NCI-H524 (cell line): ENCODE data around the gene EFNA5.

Experiments
- DNase-seq, 2 experiments: peaks; one replicate each; lab custom pipeline; 2025; lab: John Stamatoyannopoulos, UW

Gene EFNA5

DNA sequence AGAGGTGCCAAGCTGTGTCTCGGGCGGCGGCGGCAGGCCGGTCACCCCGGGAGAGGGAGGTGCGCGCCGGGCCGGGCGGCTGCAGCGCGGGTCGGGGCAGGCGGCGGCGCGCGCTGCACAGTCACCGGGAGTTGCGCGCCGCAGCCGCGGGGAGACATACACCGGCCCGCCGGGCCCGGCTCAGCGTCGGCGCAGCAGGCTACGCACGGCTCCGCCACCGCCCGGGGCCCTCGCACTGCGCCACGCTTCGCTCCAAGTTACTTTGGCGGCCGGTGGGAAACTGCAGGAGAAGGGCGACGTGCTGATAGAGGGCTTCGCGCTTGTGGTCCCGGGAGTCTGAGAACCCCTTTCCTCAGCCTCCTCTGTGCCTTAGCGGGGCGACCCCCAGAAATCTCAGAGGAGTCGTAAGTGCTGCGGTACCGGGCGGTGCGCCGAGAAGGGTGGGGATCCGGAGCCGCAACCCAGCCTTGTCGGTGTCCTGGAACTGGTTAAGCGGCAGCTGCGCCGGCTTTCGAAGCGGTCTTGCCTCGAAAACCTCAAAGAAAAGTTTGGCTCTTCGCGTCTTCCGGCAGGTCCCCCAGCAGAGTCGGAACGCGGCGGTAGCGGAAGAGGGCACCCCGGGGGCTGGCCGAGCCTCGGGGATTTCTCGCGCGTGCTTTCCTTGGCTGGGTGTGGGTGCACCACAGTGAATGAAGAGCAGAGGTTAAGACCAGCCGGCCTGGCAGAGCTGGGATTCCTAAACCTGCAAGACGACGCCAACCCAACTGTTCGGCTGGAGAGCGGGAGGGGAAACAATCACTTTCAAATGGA lies at the start of gene EFNA5:
Gene EFNA5, minus strand, starts transcription at position 6 of the 810 bp plus-strand sequence.
- DNase-seq, result peak; percentile 44 to 72

DNA sequence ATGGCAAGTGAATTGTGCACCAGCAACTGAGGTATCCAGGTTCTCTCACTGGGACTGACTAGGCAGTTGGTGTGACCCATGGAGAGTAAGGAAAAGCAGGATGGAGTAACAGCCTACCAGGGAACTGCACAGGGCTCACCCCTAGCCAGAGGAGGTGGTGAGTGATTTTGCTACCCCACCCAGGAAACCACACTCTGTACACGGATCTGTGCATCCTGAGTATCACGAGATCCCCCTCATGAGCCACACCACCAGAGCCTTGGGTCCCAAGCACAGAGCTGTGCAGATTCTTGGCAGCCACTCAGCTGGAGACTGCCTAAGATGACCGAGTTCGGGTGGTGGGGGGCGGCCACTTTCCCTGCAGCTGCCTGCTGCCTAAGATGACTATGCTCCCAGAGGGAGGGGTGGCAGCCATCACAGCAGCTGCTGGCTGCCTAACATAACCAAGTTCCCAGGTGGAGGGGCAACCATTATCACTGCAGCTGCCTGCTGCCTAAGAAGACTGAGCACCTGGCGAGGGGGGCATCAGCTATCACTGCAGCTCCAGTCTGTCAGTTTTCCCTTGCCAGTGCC lies 48.4 kb upstream of the EFNA5 start:
- peak in 1 of 2 experiments; percentile 1 for DNase-seq

DNA sequence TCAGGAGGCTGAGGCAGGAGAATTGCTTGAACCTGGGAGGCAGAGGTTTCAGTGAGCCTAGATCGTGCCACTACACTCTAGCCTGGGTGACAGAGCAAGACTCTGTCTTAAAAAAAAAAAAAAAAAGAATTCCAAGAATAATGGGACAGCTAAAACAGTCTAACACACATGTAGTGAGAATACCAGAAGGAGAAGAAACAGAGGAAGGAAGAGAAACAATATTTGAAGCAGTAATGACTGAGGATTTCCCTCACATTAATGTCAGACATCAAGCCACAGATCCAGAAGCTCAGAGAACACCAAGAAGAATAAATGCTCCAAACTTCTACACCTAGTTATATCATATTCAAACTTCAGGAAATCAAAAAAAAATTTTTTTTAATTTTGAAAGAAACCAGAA lies 47.1 kb upstream of the EFNA5 start:
- no peak for DNase-seq

DNA sequence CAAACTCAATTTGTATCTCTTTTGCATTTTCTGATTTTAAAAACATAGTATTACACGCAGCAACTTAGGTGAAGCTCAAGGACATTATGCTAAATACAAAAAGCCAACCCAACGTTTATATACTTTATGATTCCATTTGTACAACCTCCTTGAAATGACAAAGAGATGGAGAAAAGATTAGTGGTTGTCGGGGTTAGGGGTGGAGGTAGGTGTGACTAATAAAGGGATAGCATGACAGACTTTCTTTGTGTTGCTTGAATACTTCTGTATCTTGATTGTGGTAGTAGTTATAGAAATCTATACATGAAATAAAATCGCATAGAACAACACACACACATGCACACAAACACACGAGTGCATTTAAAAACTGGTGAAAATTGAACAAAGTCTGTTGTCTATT lies 42.5 kb upstream of the EFNA5 start:
- no peak for DNase-seq

DNA sequence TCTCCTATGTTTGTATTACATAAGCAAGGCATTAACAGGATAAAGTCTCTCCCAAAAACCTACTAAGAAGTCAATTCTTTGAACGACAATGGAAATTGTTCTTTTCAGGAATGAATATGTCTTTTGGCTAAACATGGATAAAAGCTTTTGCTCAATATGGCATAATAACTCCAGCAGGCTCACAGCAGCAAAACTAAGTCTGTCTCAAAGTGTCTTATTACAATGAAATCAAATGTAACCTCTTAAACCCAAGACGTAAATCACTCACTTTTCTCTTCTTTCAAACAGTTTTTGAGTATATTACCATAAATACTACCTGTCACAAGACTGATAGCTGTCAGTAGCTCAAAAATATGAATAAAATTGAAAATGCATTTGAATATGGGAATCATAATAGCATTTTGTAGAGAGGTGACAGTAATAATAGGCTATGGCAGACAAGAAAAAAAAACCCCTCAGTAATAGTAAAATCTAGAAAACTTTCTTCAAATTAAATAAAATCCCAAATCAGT lies 41.7 kb upstream of the EFNA5 start:
- DNase-seq, result no peak

DNA sequence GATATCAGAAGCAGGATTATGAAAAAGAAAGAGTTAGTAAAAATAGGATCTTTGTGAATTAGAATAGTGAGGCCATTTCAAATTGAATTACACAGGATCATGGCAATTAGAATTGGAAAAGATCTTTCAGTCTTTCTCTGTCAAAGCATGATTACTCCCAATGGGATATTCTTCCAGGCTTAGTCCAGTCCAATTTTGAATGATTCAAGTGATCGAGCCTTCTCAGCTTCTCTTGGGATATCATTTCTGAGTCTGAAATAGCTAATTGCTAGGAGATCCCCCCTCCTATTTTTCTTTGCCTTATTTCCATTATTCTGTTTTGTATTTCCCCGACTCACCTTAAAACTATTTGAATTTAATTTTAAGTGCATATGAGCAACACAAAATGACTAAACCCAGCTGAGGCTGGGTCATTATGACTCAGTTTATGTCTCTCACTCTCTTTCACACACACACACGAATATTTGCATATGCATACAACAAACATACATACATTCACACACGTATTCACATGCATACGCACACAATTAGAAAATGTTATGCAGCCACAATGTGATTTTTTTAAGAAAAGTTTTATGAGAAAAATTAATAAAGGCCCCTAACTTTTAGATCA lies 34.8 kb upstream of the EFNA5 start:
- no peak for DNase-seq

DNA sequence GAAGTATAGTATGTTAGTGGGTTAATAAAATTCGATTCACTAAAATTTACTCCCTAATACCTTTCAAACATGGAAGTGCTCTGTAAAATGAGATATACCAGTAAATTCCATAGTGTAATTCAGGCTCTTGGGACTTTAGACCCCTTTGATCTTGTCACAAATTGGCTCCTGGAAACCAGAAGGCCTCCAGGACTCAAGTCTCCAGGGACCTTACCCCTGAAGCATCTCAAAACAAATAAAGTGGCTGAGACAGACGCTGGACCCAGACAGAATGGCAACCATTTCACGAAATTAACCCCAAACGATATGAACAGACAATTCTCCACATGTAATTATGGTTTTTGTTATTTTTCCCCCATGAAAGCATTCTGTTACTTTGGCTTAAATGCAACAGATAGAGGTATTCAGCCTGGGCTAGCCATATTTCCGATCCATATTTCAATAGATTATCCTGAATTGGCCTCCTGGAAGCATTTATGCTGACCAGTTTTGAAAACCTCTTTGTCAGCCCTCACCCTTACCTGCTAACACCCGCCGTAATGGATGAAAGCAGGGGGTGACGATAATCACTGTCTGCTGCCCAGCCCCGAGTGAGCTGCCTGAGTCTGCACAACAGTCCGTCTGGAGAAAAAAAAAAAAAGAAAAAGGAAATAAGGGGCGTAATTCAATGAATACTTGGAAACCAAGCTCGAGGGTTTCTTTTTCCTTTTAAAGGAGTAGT lies 34.1 kb upstream of the EFNA5 start:
- peak in 1 of 2 experiments; percentile 3 for DNase-seq

DNA sequence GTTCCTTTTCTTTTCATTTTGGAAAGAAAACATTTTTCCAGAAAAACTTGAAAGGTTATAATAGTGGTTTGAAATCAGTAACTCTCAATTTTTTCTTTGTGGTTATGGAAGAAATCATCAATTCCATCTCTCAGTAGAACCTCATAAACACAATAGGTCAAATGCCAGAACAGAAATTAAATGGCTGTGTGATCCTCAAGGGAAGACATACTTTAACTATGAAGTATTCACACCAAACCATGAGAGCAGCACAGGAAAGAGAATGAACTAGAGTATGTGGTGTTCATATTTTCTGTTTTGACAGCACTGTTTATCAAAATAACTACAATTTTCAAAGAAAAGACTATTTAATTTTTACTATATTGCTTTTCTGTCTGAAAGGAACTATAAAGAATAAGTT lies 29.7 kb upstream of the EFNA5 start:
- no peak for DNase-seq

DNA sequence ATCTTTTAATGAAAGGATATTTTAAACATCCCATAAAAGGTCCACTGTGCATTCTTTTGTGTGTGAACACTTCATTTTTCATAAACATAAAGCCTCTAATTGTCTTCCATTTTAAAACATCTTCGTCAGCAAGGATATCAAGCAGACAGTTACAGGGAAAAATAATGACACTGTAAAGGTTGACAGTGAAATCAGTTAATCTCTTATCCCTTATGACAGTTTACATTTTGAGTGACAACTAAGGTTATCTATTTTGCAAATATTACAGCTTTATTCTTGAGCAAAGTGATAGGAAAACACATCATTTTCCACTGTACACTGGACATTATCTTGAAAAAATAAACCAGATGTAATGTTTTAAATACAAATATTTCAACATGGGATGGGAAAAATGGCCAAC lies 28.7 kb upstream of the EFNA5 start:
- no peak for DNase-seq

DNA sequence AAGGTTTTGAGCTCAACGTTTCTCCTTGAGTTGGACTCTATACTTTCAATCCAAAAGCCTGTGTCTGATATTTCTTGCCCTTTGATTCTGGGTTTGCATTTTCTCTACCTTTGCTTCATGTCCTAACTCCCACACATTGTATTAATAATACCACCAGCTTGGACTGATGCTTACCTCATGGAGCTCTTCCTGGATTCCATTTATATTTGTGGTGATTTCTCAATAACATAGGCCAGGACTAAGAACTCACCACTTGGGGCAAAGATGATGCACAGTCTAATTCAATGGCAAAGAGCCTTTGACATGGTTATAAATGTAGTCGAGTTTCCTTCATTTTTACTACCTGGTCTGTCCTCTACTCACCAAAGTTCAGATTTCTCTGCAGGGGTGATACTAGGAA lies 27.5 kb upstream of the EFNA5 start:
- no peak for DNase-seq

DNA sequence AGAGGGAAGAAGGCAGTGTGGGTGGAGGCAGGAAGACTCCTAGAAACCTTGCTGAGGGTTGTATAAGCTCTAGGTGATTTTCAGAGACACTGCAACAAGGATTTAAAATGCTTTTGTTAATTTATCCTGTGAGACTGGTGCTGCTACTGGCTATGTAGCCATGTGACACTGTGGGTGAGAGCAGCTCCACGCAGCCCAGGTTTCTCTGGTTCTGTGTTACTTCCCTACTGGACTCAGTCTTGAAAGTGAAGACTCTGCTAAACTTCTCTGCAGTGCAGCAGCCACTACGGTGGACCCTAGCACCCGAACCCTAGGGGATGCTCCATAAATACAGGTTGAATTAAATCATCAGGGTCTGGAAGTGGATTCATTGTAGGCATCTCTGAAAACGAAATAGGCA lies 25.8 kb upstream of the EFNA5 start:
- no peak for DNase-seq

DNA sequence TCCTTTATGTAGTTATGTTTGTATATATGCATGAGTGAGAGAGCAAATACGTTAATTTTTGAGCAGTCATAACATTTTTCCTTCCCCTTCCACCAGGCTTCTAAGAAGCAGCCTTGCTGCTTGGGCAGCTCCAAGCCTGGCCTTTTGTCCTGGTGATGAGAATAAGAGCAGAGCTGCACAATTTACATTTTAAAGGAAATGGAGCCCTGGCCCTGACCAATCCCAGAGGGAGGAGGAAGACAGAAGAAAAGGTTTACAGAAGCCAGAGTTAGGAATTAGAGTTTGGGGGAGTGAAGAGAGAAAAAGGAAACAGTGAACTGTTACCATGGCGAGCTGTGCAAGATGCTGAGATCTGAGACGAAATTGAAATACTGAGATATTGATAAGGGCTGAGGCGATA lies 25.3 kb upstream of the EFNA5 start:
- no peak for DNase-seq

DNA sequence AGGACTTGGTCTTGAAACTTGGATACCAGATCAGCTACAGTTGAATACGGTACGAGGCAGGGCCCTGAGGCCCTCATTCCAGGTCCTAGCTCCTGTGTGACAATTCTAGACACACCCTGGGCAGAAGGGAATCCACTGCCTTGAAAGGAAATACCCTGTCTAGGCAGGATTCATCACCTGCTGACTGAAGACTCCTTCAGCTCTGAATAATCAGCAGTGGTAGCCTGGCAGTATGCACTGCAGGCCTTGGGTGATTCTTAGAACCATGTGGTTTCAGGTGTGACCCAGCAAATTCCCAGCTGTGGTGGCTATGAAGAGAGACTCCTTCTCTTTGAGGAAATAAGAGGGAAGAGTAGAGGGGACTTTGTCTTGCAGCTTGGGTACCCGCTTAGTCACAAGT lies 17.2 kb upstream of the EFNA5 start:
- no peak for DNase-seq

DNA sequence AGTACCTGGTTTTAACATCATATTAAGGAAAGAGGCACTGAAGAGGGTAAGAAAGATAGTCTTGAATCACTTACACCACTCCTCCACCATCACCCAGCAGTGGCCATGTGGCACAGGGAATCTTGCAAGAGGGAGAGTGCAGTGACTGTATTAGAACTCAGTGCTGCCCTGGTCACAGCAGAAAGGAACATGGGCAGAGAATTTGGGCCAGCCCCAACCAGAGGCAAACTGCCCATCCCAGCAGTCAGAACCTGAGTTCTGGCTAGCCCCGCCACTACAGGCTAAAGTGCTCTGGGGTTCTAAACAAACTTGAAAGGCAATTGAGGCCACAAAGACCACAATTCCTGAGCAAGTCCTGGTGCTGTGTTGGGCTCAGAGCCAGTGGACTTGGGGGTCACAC lies 16.7 kb upstream of the EFNA5 start:
- DNase-seq, result no peak

DNA sequence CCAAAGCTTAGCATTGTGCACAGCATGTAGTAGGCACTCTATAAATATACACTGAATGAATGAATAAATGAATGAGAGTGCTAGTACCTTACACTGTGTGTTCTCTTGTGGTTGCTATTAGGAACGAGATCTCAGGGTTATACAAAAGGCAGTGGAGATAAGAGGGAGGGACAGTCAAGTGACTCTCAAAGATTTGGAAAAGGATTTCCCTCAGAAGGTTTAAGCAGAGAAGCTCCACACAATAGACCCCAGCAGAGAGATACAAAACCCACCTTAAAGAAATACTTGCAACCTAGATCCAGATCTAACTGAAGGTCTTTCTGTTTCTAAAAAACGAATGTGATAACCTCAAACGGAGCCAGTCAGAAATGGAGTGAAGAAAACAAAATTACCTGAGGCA lies 11.8 kb upstream of the EFNA5 start:
- DNase-seq, result no peak

DNA sequence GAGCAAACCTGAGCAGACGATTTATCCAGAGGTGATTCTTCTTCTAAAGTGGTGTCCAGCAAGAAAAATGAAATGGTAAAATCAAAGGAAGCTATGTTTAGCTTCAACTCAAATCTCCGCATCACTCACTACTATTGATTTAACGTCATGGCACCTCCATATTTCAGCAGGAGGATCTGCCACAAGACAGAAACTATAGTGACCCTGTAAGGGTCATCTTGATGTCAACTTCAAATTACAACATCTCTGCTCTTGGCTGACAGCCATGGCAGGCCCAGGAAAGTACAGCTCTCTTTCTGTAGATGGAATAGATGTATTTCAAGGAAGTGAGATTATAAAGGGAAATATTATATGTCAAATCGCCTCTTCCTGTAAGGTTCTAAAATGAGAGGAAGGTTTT lies 10.1 kb upstream of the EFNA5 start:
- no peak for DNase-seq

DNA sequence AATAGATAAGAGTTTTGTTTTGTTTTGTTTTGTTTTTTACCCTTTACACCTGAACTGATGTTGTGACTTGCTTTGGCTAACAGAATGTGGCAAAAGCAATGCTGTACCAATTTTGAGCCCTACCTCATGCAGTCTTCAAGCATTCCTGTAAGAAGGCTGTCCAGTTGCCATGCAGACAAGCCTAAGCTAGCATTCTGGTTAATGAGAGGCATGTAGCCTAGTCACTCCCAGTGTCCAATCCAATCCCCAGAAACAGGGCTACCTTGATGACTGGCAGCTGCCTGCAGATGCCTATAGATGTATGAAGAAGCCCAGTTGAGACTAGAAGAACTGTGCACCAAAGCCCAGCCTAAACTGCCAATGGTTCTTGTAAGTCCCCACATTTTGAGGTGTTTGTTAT lies 9.4 kb upstream of the EFNA5 start:
- DNase-seq, result no peak

DNA sequence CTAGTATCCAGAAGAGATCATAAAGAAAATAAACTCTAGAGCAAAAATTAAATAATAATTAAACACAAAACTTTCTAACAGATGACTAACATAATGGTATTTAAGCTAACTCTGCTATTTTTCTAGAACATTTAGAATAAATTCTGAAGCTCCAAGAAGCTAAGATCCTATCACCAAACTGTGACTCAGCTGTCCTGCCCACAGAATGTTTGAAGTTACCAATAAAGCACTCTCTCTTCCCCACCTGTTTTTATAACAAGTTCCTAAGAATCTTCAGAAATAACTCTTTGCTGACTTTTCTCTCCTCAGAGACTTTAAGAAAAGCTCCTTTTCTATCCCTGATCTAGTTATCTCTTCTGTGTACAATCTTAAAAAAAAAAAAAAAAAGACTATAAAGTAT lies 6.0 kb upstream of the EFNA5 start:
- no peak for DNase-seq

DNA sequence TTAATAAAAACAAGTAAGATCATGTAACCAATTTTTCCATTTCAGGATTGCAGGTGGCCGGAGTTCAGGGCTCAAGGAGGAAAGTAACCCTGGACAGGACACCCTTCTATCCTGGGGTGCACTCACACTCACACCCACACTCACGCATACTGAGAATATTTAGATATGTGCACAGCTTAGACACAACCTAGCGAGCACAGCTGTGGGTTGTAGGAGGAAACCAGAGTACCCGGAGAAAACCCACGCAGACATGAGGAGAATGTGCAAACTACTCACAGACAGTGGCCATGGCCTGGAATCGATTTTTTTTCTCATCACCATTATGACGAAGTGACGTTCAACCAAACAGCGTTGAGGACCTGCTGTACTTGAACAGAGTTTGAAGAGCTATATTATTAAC lies 4.5 kb upstream of the EFNA5 start:
- no peak for DNase-seq

DNA sequence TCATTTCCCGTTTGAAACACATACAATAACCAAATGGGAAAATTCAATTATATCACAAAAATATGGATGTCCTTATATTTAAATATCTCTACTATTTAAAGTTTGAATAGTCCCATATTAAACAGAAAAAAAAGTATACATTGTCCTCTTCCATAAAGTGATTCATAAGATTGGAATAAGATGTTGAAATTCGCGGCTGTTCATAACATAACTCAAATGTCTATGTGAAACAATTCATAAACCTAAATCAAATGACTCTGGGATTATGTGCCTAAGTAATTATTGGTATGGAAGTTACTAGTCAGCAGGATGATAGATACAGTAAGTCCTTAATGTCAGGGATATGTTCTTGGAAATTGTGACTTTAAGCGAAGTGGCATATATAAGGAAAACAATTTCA lies 3.9 kb upstream of the EFNA5 start:
- no peak for DNase-seq

DNA sequence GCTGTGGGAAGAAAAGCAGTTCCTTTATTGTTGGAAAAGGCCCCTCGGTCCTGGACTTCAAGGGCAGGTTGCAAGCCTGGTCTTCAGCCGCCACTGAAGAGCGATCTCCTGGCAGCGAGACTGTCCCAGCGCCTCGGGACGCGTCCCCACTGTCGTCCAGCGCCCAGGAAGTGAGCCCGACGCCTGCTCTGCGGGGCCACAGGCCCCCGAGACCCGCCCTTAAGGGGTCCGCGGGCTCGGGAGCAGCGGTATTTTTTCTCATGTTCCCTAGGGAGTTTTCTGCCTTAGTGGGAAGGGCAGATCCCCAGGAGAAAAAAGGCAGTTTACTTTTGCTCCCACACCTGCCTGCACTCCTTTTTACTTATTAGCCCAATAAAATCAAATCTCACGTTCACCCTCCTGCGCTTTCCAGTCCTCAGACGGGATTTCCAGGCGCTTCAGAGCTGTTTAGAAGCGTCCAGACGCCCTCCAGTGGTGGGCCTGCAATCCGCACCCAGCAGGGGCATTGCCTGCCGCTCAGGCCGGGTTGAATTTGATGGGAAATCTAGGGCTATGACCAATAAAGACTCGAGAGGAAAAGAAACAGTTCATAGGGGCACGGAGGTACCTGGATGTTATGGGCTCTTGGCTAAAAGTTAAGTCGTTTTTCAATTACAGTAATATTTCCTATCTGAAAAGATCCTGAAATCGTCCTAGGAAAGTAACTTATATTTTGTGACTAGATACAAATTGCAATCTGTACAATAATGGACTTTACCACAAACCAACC lies 2.8 kb upstream of the EFNA5 start:
- DNase-seq, result peak; percentile 91 to 93

DNA sequence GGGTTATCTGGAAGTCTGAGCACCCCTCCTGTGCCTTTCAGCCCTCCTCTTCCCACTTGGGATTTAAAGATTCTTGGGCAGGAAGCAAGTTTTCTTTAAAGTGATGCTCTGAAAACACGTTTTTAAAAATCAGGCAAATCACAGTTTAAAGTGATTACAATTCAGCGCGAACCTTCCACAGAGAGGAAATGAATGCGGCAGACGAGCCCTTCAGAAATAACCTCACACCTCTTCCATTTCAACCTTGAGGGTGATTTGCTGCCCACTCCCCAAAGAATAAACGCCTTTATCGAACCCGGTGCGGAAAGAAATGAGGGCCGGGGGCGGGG lies 2.3 kb upstream of the EFNA5 start:
- DNase-seq, result no peak
